ENCODE measurements around the gene MAPK10. TPM values are rescaled to one million over a fixed set of nuclear protein-coding genes. Genes with fewer than 3 reads are reported as not detected.

The MAPK10 gene
- total RNA-seq, 6 experiments from 2014 or later: 0.74 to 1.9 (median 1.6) TPM

DNA sequence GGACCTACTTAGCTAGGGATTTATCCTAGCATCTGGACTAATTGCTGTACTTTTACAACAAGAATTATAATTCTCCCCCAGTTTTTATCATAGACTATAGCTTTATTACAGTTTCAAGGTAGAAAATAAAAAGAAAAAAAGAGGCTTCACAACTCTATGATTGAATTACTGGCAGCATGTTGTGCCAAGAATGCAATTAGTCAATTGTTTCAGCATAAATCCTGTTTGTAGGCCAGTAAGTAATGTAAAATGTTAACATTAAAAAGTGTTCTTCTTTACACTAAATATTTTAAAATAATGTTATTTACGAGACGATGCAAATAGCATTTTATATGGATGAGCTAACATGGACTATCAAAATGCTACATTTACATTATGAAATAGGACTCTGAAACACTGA lies 228.4 kb downstream of the MAPK10 start:
- Histone ChIP-seq H3K9me3 (no peaks in the 10 kb centered on the region), H3K36me3 (no peaks in the 10 kb centered on the region), H3K27me3 (no peaks in the 10 kb centered on the region), H3K27ac (no peak overlapping the region), H3K4me1 (no peaks in the 10 kb centered on the region), H3K4me3 (no peak overlapping the region)
- WGBS (ENCODE audit: insufficient coverage, low coverage, low lambda C conversion rate, missing lambda C conversion rate): 71% methylated on average over 2 of the region's 2 CpGs
- DNase-seq: no peak
- intact Hi-C loops (cut with DNase I): no loop called here
- TF ChIP-seq POLR2A (IDR thresholded peaks at IDR 0.05): no peak
- TF ChIP-seq, protein P1, sequence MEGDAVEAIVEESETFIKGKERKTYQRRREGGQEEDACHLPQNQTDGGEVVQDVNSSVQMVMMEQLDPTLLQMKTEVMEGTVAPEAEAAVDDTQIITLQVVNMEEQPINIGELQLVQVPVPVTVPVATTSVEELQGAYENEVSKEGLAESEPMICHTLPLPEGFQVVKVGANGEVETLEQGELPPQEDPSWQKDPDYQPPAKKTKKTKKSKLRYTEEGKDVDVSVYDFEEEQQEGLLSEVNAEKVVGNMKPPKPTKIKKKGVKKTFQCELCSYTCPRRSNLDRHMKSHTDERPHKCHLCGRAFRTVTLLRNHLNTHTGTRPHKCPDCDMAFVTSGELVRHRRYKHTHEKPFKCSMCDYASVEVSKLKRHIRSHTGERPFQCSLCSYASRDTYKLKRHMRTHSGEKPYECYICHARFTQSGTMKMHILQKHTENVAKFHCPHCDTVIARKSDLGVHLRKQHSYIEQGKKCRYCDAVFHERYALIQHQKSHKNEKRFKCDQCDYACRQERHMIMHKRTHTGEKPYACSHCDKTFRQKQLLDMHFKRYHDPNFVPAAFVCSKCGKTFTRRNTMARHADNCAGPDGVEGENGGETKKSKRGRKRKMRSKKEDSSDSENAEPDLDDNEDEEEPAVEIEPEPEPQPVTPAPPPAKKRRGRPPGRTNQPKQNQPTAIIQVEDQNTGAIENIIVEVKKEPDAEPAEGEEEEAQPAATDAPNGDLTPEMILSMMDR (IDR thresholded peaks at IDR 0.05): no peak
- ATAC-seq: no peak

DNA sequence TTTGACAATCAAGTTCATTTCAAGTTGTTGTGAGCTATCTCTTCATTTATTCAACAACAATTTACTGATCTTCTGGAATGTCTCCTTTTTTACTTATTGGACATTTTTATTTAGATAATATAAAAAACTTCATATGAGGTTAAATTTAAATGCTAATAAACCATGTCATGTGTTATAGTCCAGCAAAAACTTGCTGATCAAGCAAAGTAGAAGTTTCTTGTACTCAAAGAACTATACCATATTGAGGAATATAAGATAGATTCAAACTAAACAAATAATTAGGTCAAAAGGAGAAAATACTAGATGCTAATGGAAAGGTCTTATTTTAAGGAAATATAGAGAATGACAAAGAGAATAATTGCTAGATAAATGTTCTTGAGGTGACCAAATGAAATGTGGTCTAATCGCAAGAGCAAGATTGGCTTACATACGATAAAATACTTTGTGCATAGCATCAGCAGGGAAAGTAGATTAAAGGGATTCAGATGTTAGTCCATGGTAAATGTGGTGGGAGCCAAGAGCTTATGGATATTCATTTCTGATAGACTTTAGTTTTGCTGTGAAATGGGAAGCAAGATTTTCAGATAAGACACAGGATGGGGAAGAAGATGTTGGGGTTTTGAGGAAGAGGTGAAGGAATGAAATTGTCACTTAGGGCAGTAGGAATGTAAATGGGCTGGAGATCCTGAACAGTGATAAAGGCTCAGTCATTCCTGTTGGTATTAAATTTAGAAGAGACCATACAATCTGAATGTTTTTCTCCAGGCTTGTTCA lies 229.5 kb downstream of the MAPK10 start:
- H3K27ac ChIP-seq: no peak overlapping the region
- 92% methylated on average over 2 of the region's 2 CpGs for WGBS (ENCODE audit: insufficient coverage, low coverage, low lambda C conversion rate, missing lambda C conversion rate)
- ATAC-seq: no peak
- no peak for DNase-seq
- no peak for TF ChIP-seq POLR2A (IDR thresholded peaks at IDR 0.05)
- TF ChIP-seq, protein P1 (IDR thresholded peaks at IDR 0.05): no peak
- no peak overlapping the region for H3K4me3 ChIP-seq
- no peaks in the 10 kb centered on the region for H3K4me1 ChIP-seq
- no peaks in the 10 kb centered on the region for H3K27me3 ChIP-seq
- intact Hi-C loops (cut with DNase I): no loop called here
- no peaks in the 10 kb centered on the region for H3K9me3 ChIP-seq
- H3K36me3 ChIP-seq: no peaks in the 10 kb centered on the region

DNA sequence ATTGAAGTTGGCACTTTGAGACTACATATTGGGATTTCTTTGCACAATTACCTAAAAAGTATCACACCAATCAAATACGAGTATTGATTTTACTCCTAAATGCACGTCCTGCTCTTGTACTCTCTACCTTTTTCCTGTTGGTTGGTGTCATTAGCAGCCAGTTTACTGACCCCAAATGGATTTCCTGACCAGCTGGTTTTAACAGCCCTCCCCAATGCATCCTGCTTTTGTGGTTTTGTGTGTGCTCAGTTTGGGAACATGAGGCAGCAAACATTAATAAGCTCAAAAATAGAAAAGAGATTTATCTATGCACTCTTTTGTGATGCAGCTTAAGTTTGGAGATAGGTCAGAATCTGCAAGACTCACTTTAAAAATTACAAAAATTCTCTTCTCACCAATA lies 230.3 kb downstream of the MAPK10 start:
- 21% methylated on average over 2 of the region's 2 CpGs for WGBS (ENCODE audit: insufficient coverage, low coverage, low lambda C conversion rate, missing lambda C conversion rate)
- no peaks in the 10 kb centered on the region for H3K36me3 ChIP-seq
- ATAC-seq (no peak), DNase-seq (no peak)
- TF ChIP-seq POLR2A (IDR thresholded peaks at IDR 0.05): no peak
- TF ChIP-seq, protein P1 (IDR thresholded peaks at IDR 0.05): no peak
- intact Hi-C loops (cut with DNase I): no loop called here
- no peaks in the 10 kb centered on the region for H3K9me3 ChIP-seq
- no peak overlapping the region for H3K27ac ChIP-seq
- no peaks in the 10 kb centered on the region for H3K27me3 ChIP-seq
- no peak overlapping the region for H3K4me3 ChIP-seq
- H3K4me1 ChIP-seq: no peaks in the 10 kb centered on the region

DNA sequence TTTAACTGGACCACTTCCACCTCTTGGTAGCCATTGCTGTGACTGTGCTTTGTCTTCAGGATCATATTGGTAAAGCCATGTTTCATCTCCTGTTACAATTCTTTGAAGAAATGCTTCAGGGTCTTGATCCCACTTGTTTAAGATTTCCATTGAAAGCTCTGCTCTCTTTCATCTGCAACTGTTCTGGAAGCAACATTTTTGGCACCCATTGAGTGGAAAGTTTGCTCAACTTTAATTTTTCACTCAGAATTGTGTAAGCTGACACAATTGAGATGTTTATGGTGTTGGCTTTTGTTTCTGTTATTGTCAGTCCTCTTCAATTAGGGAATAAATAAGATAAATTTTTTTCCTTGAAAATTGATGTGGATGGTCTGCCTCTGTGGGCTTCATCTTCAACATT lies 237.4 kb downstream of the MAPK10 start:
- H3K9me3 ChIP-seq: no peaks in the 10 kb centered on the region
- TF ChIP-seq, protein P1 (IDR thresholded peaks at IDR 0.05): no peak
- no peak for TF ChIP-seq POLR2A (IDR thresholded peaks at IDR 0.05)
- no peaks in the 10 kb centered on the region for H3K36me3 ChIP-seq
- DNase-seq: no peak
- H3K27me3 ChIP-seq: no peaks in the 10 kb centered on the region
- H3K4me3 ChIP-seq: no peak overlapping the region
- no peak for ATAC-seq
- intact Hi-C loops (cut with DNase I): no loop called here
- no peak overlapping the region for H3K27ac ChIP-seq
- H3K4me1 ChIP-seq: no peaks in the 10 kb centered on the region

DNA sequence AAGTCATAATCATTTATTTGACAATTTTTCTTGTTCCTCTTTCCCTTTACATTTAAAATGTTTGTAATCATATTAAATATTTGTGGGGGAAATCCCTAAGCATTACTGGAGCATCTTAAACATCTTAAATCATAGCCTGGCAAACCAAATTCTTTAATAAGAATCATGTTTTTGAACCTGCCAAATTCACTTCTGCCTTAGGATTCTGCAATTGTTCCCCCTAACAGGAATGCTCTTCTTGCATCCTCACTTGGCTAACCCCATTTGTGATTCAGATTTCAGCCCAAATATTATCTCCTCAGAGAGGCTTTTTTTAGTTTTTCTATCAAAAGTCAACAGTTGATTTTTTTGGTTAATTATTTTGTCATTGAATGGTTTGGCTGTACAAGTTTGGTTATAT lies 241.1 kb downstream of the MAPK10 start:
- Histone ChIP-seq H3K4me3 (no peak overlapping the region), H3K4me1 (no peaks in the 10 kb centered on the region), H3K36me3 (no peaks in the 10 kb centered on the region), H3K9me3 (no peaks in the 10 kb centered on the region), H3K27ac (no peak overlapping the region), H3K27me3 (no peaks in the 10 kb centered on the region)
- ATAC-seq (no peak), DNase-seq (no peak)
- intact Hi-C loops (cut with DNase I): no loop called here
- TF ChIP-seq, protein P1 (IDR thresholded peaks at IDR 0.05): no peak
- TF ChIP-seq POLR2A (IDR thresholded peaks at IDR 0.05): no peak
